LoVo (cell line): ENCODE results near the gene SLC52A1.

ENCODE experiments used
- DNase-seq: peaks from one replicate; pipeline ENCODE4 v3.0.0-alpha.2; 2016; ENCODE audit warnings: low spot score

The SLC52A1 gene

GRCh38 chr17:4987767-4988567, 47.3 kb downstream of the SLC52A1 start:
- no peak for DNase-seq

GRCh38 chr17:4986951-4987766, 48.1 kb downstream of the SLC52A1 start, which contains the start of gene CAMTA2:
CAMTA2 (minus strand) TSS chr17:4987675; CDS start chr17:4986222, 1,453 bp downstream.
- peak; percentile 78 for DNase-seq

GRCh38 chr17:4986403-4986802, 48.8 kb downstream of the SLC52A1 start:
- DNase-seq, result peak; percentile 7
